ENCODE results near the gene TNRC6B. TPM values are rescaled to one million over a fixed set of nuclear protein-coding genes. Genes with fewer than 3 reads are reported as not detected.
"Not testable (repeated sequence)": the region's sequence is repeated elsewhere in the genome, so short reads cannot be mapped to it uniquely, and the experiment has no call there.

The TNRC6B gene
- total RNA-seq, 1 experiment from 2014 or later: 62.7 TPM

GRCh38 chr22:40310081-40310767 is 132.5 kb downstream of the TNRC6B start:
- H2AFZ ChIP-seq: no peak overlapping the region
- no TSS peak for BruUV-seq (replicated peaks)
- no peak for DNase-seq
- peaks cover 50% of the 10 kb centered on the region for H3K36me3 ChIP-seq (ENCODE audit: low read depth)
- H3K27me3 ChIP-seq (ENCODE audit: insufficient read depth, low read depth): no peaks in the 10 kb centered on the region
- intact Hi-C loops (cut with micrococcal nuclease; ENCODE audit: unreplicated experiment): no loop called here
- no peak overlapping the region for H3K4me2 ChIP-seq
- no peak overlapping the region for H3K4me3 ChIP-seq
- H3K9me2 ChIP-seq (ENCODE audit: insufficient read depth): no peaks in the 10 kb centered on the region
- CTCF ChIA-PET: no interaction called here
- no peaks in the 10 kb centered on the region for H3K9me3 ChIP-seq (ENCODE audit: insufficient read depth, low read depth)
- TF ChIP-seq, protein P1, sequence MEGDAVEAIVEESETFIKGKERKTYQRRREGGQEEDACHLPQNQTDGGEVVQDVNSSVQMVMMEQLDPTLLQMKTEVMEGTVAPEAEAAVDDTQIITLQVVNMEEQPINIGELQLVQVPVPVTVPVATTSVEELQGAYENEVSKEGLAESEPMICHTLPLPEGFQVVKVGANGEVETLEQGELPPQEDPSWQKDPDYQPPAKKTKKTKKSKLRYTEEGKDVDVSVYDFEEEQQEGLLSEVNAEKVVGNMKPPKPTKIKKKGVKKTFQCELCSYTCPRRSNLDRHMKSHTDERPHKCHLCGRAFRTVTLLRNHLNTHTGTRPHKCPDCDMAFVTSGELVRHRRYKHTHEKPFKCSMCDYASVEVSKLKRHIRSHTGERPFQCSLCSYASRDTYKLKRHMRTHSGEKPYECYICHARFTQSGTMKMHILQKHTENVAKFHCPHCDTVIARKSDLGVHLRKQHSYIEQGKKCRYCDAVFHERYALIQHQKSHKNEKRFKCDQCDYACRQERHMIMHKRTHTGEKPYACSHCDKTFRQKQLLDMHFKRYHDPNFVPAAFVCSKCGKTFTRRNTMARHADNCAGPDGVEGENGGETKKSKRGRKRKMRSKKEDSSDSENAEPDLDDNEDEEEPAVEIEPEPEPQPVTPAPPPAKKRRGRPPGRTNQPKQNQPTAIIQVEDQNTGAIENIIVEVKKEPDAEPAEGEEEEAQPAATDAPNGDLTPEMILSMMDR (conservative IDR thresholded peaks at IDR 0.05): no peak
- no peak for TF ChIP-seq EZH2 (IDR thresholded peaks at IDR 0.05; ENCODE audit: low read depth)
- no peaks in the 10 kb centered on the region for H3K79me2 ChIP-seq (ENCODE audit: low read depth)
- H3K4me1 ChIP-seq (replicated peaks; ENCODE audit: insufficient read depth): no peaks in the 10 kb centered on the region
- POLR2A ChIA-PET (ENCODE audit: unreplicated experiment): no interaction called here
- H4K20me1 ChIP-seq (ENCODE audit: insufficient read depth): 0 out of 2 replicates have a peak, but pooled peaks cover 3% of the 10 kb centered on the region
- peaks cover 3% of the 10 kb centered on the region; the same call in 1 of the 2 replicates for H3F3A ChIP-seq (ENCODE audit: insufficient read depth, low read depth)
- no peak overlapping the region for H3K27ac ChIP-seq

DNA sequence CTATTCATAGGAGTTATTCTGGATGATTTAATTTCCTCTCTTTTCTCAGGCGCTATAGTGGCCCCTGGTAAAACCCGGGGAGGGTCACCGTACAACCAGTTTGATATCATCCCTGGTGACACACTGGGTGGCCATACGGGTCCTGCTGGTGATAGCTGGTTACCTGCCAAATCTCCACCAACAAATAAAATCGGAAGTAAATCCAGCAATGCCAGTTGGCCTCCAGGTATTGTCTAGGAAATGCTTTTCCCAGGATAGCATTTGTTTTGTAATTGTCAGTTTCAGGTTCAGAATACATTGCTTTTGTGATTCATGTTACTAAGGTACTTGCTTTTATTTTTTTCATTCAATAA is 133.0 kb downstream of the TNRC6B start:
- CTCF ChIA-PET: no interaction called here
- H3K27me3 ChIP-seq (ENCODE audit: insufficient read depth, low read depth): no peaks in the 10 kb centered on the region
- H3K36me3 ChIP-seq (ENCODE audit: low read depth): peaks cover 54% of the 10 kb centered on the region

DNA sequence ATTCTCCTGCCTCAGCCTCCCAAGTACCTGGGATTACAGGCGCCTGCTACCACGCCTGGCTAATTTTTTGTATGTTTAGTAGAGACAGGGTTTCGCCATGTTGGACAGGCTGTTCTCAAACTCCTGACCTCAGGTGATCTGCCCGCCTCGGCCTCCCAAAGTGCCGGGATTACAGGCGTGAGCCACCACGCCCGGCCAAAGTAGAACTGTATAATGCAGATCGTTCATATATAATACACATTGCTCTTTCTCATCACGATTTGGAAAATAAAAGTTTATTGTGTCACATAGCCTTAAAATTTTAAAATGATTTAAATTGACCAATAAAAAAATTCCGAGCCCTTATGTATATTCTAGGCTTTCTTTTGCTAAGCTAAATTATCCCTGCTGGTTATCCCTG is 133.9 kb downstream of the TNRC6B start:
- H3K27me3 ChIP-seq (ENCODE audit: insufficient read depth, low read depth); BruUV-seq (replicated peaks); H4K20me1 ChIP-seq (ENCODE audit: insufficient read depth); H3K9me3 ChIP-seq (ENCODE audit: insufficient read depth, low read depth); H3K4me1 ChIP-seq (replicated peaks; ENCODE audit: insufficient read depth); H3K79me2 ChIP-seq (ENCODE audit: low read depth); intact Hi-C loops (cut with micrococcal nuclease; ENCODE audit: unreplicated experiment); H3K4me2 ChIP-seq; H3F3A ChIP-seq (ENCODE audit: insufficient read depth, low read depth); H3K4me3 ChIP-seq; H3K9me2 ChIP-seq (ENCODE audit: insufficient read depth); DNase-seq; H3K27ac ChIP-seq; POLR2A ChIA-PET (ENCODE audit: unreplicated experiment); H2AFZ ChIP-seq; CTCF ChIA-PET: not testable (repeated sequence)
- peaks cover 54% of the 10 kb centered on the region for H3K36me3 ChIP-seq (ENCODE audit: low read depth)

More for the DNA sequence above, 133.0 kb downstream of the TNRC6B start:
- no peak overlapping the region for H3K27ac ChIP-seq
- peaks cover 3% of the 10 kb centered on the region; the same call in 1 of the 2 replicates for H3F3A ChIP-seq (ENCODE audit: insufficient read depth, low read depth)
- H2AFZ ChIP-seq: no peak overlapping the region
- POLR2A ChIA-PET (ENCODE audit: unreplicated experiment): no interaction called here
- H3K4me3 ChIP-seq: no peak overlapping the region
- H3K9me3 ChIP-seq (ENCODE audit: insufficient read depth, low read depth): no peaks in the 10 kb centered on the region
- no peaks in the 10 kb centered on the region for H3K79me2 ChIP-seq (ENCODE audit: low read depth)
- TF ChIP-seq, protein P1 (conservative IDR thresholded peaks at IDR 0.05): no peak
- TF ChIP-seq EZH2 (IDR thresholded peaks at IDR 0.05; ENCODE audit: low read depth): no peak
- no peaks in the 10 kb centered on the region for H3K9me2 ChIP-seq (ENCODE audit: insufficient read depth)
- DNase-seq: no peak
- no TSS peak for BruUV-seq (replicated peaks)
- H4K20me1 ChIP-seq (ENCODE audit: insufficient read depth): no peaks in the 10 kb centered on the region
- intact Hi-C loops (cut with micrococcal nuclease; ENCODE audit: unreplicated experiment): no loop called here
- no peaks in the 10 kb centered on the region for H3K4me1 ChIP-seq (replicated peaks; ENCODE audit: insufficient read depth)
- no peak overlapping the region for H3K4me2 ChIP-seq

DNA sequence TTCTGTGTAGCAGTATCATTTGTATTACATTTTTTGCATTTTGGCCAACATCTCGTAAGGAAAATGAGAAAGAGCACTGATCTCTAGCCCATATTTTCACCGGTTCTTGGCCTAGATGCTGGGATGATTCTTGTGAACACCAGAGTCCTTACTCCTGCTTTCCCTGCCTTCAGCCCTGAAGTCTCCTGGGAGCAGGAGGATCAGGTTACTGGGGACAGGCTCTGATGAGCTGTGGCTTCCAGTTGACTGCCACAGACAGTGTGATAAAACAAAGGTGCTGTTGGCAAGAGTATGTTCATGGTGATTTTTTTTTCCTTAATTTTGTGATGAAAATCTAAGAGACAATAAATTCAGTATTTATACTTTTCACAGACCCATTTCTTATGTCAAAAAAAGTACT is 134.3 kb downstream of the TNRC6B start:
- TF ChIP-seq, protein P1 (conservative IDR thresholded peaks at IDR 0.05): no peak
- no peak for TF ChIP-seq EZH2 (IDR thresholded peaks at IDR 0.05; ENCODE audit: low read depth)
- Histone ChIP-seq H3K4me2 (no peak overlapping the region), H3K27ac (no peak overlapping the region), H3K27me3 (ENCODE audit: insufficient read depth, low read depth) (no peaks in the 10 kb centered on the region), H2AFZ (no peak overlapping the region), H3K9me2 (ENCODE audit: insufficient read depth) (no peaks in the 10 kb centered on the region), H3K36me3 (ENCODE audit: low read depth) (peaks cover 54% of the 10 kb centered on the region), H3K79me2 (ENCODE audit: low read depth) (no peaks in the 10 kb centered on the region), H4K20me1 (ENCODE audit: insufficient read depth) (no peaks in the 10 kb centered on the region), H3K4me1 (replicated peaks; ENCODE audit: insufficient read depth) (no peaks in the 10 kb centered on the region), H3F3A (ENCODE audit: insufficient read depth, low read depth) (peaks cover 3% of the 10 kb centered on the region; the same call in 1 of the 2 replicates), H3K9me3 (ENCODE audit: insufficient read depth, low read depth) (no peaks in the 10 kb centered on the region), H3K4me3 (no peak overlapping the region)
- no peak for DNase-seq
- ChIA-PET CTCF (no interaction called here), POLR2A (ENCODE audit: unreplicated experiment) (no interaction called here)
- intact Hi-C loops (cut with micrococcal nuclease; ENCODE audit: unreplicated experiment): no loop called here
- BruUV-seq (replicated peaks): no TSS peak

Measured in PC-9 (cell line).